GM23338 (cell line): ENCODE data around the gene ALOX15B. TPM values are rescaled to one million over a fixed set of nuclear protein-coding genes. Genes with fewer than 3 reads are reported as not detected.
A peak's percentile ranks its signal among the peaks of the same experiment; 100 is the strongest.

ENCODE experiments used
- ATAC-seq: fragments of 200-7000 bp; cut with Tn5 transposase; 3 replicates; pipeline ENCODE4 v1.9.1; 2020
- DNase-seq: peaks from one replicate; pipeline ENCODE4 v3.0.0-alpha.2; 2015; ENCODE audit warnings: low spot score
- H2AFZ ChIP-seq: fragments of 200-600 bp; sonication (generic); 2 replicates; pipeline ENCODE4 v1.8.0; 2016; ENCODE audit warnings: antibody characterized with exemption, mild to moderate bottlenecking, moderate library complexity
- H3F3A ChIP-seq: fragments of 200-600 bp; sonication (generic); replicated peaks from 2 replicates; pipeline ENCODE4 v1.8.0; 2017; ENCODE audit warnings: antibody characterized with exemption, mixed run types, low read depth
- H3K27ac ChIP-seq: fragments of 200-600 bp; sonication (generic); 2 replicates; pipeline ENCODE4 v1.6.1; 2016; ENCODE audit warnings: low read depth
- H3K27me3 ChIP-seq: fragments of 200-600 bp; sonication (generic); 2 replicates; pipeline ENCODE4 v1.8.0; 2016; ENCODE audit warnings: mild to moderate bottlenecking, mixed run types, moderate library complexity; ENCODE audit not compliant: insufficient read depth
- H3K36me3 ChIP-seq: fragments of 200-600 bp; sonication (generic); 2 replicates; pipeline ENCODE4 v1.8.0; 2016; ENCODE audit warnings: mild to moderate bottlenecking; ENCODE audit not compliant: insufficient read depth
- H3K4me1 ChIP-seq: fragments of 200-600 bp; sonication (generic); 2 replicates; pipeline ENCODE4 v1.8.0; 2016; ENCODE audit warnings: mild to moderate bottlenecking, moderate library complexity; ENCODE audit not compliant: insufficient read depth
- H3K4me2 ChIP-seq: fragments of 200-600 bp; sonication (generic); 2 replicates; pipeline ENCODE4 v1.7.1; 2017; ENCODE audit warnings: mixed run types
- H3K4me3 ChIP-seq: fragments of 200-600 bp; sonication (generic); 2 replicates; pipeline ENCODE4 v1.6.1; 2016; ENCODE audit warnings: mixed run types
- H3K79me2 ChIP-seq: fragments of 200-600 bp; sonication (generic); replicated peaks from 2 replicates; pipeline ENCODE4 v1.8.0; 2017; ENCODE audit warnings: mild to moderate bottlenecking; ENCODE audit not compliant: insufficient read depth
- H3K9me2 ChIP-seq: fragments of 200-600 bp; sonication (generic); 2 replicates; pipeline ENCODE4 v1.8.0; 2017; ENCODE audit not compliant: insufficient read depth
- H4K20me1 ChIP-seq: fragments of 200-600 bp; sonication (generic); replicated peaks from 2 replicates; pipeline ENCODE4 v1.8.0; 2017; ENCODE audit warnings: mild to moderate bottlenecking; ENCODE audit not compliant: insufficient read depth
- H3K27ac Mint-ChIP-seq: 2 replicates; pipeline ENCODE4 v1.8.0; 2020; ENCODE audit warnings: inconsistent platforms, mild to moderate bottlenecking, moderate library complexity, mixed read lengths
- H3K27me3 Mint-ChIP-seq: 3 replicates; pipeline ENCODE4 v1.8.0; 2022; ENCODE audit warnings: low read depth, mild to moderate bottlenecking, moderate library complexity, mixed read lengths, inconsistent platforms; ENCODE audit not compliant: insufficient read depth, poor library complexity
- H3K36me3 Mint-ChIP-seq: 3 replicates; pipeline ENCODE4 v1.8.0; 2021; ENCODE audit warnings: low read depth, mild to moderate bottlenecking, inconsistent platforms, moderate library complexity, mixed read lengths
- H3K4me1 Mint-ChIP-seq: 3 replicates; pipeline ENCODE4 v1.8.0; 2020; ENCODE audit warnings: mild to moderate bottlenecking, inconsistent platforms, mixed read lengths
- H3K4me3 Mint-ChIP-seq: 3 replicates; pipeline ENCODE4 v1.8.0; 2021; ENCODE audit warnings: moderate library complexity, mild to moderate bottlenecking, inconsistent platforms, mixed read lengths
- H3K9me3 Mint-ChIP-seq: 3 replicates; pipeline ENCODE4 v1.8.0; 2020; ENCODE audit warnings: moderate library complexity, mild to moderate bottlenecking, inconsistent platforms, mixed read lengths
- CTCF ChIP-seq, 2 experiments: fragments of 200-600 bp in 1 of 2; sonication (generic) in 1 of 2; conservative IDR thresholded peaks; 2 replicates each; pipeline versions ENCODE4 v1.5.1 to v1.6.1; 2016 to 2017; ENCODE audit warnings: antibody characterized with exemption in 2 of 2, low read depth in 2 of 2, mild to moderate bottlenecking in 2 of 2, moderate library complexity in 1 of 2
- ZNF462 ChIP-seq: fragments of 250-450 bp; sonication (Bioruptor Pico); IDR thresholded peaks from 2 replicates; pipeline ENCODE4 v1.5.0; 2020; ENCODE audit warnings: mild to moderate bottlenecking, moderate library complexity
- polyA plus RNA-seq: library from polyadenylated mRNA; unstranded; fragments of >200 nt; fragmentation: Nextera tagmentation; extraction: Ambion mirVana; gene quantifications from 2 replicates; pipeline ENCODE4 v1.2.1, GENCODE V29; 2016
- total RNA-seq: library from RNA; depleted of rRNA; stranded (reverse); fragments of >200 nt; shearing (Covaris generic); gene quantifications from 2 replicates; pipeline ENCODE4 v1.2.3, GENCODE V29; 2014

Gene ALOX15B
- total and polyA plus RNA-seq, 2 experiments from 2014 or later = 0.42 to 0.45 TPM

GRCh38 chr17:8041249-8041928, 2.5 kb downstream of the ALOX15B start:
- Mint-ChIP-seq H3K4me1 (peaks cover 9% of the 10 kb centered on the region), H3K27ac (no peak overlapping the region), H3K4me3 (no peak overlapping the region), H3K36me3 (no peaks in the 10 kb centered on the region), H3K9me3 (no peaks in the 10 kb centered on the region; the same call in 2 of the 3 replicates), H3K27me3 (peaks cover 5% of the 10 kb centered on the region)
- DNase-seq (peak; percentile 79), ATAC-seq (peak; percentile 13; the same call in 2 of the 3 replicates)
- Histone ChIP-seq H3K4me2 (no peak overlapping the region), H3K27me3 (peaks cover 32% of the 10 kb centered on the region), H3K79me2 (no peaks in the 10 kb centered on the region), H3F3A (0 out of 2 replicates have a peak, but pooled peaks cover 3% of the 10 kb centered on the region), H3K4me3 (no peak overlapping the region), H3K27ac (no peak overlapping the region), H2AFZ (no peak overlapping the region), H3K36me3 (no peaks in the 10 kb centered on the region), H4K20me1 (no peaks in the 10 kb centered on the region), H3K4me1 (no peaks in the 10 kb centered on the region; the same call in 1 of the 2 replicates), H3K9me2 (no peaks in the 10 kb centered on the region)
- TF ChIP-seq CTCF (conservative IDR thresholded peaks at IDR 0.05; ENCODE audit: low read depth in 2 of 2) (peak; percentile 75 to 79), ZNF462 (CRISPR knock-in tag) (no peak)
